Astrocyte of the cerebellum (primary cell): Measurements from ENCODE around the gene ERMP1.

Source experiments
- DNase-seq: peaks from one replicate; pipeline ENCODE4 v3.0.0-alpha.2; 2011; ENCODE audit warnings: low read depth
- H3K4me3 ChIP-seq: 2 replicates; pipeline ENCODE4 v1.5.1; 2011; ENCODE audit warnings: mild to moderate bottlenecking, low read depth, low read length, moderate library complexity
- in situ Hi-C: cut with HindIII; loops from 2 replicates; pipeline ENCODE4 v1.10.0; 2017; ENCODE audit warnings: low sequenced_read_pairs
- TF ChIP-seq, protein P1 (sequence below): IDR thresholded peaks from 2 replicates; pipeline ENCODE4 v1.5.1; 2012; ENCODE audit warnings: low read length, low read depth, moderate library complexity, mild to moderate bottlenecking; ENCODE audit errors: missing control alignments

The ERMP1 gene

GRCh38 chr9:5846501-5846921 lies 13.6 kb upstream of the ERMP1 start:
- in situ Hi-C loops = no loop called here
- no peak overlapping the region for H3K4me3 ChIP-seq
- TF ChIP-seq, protein P1, sequence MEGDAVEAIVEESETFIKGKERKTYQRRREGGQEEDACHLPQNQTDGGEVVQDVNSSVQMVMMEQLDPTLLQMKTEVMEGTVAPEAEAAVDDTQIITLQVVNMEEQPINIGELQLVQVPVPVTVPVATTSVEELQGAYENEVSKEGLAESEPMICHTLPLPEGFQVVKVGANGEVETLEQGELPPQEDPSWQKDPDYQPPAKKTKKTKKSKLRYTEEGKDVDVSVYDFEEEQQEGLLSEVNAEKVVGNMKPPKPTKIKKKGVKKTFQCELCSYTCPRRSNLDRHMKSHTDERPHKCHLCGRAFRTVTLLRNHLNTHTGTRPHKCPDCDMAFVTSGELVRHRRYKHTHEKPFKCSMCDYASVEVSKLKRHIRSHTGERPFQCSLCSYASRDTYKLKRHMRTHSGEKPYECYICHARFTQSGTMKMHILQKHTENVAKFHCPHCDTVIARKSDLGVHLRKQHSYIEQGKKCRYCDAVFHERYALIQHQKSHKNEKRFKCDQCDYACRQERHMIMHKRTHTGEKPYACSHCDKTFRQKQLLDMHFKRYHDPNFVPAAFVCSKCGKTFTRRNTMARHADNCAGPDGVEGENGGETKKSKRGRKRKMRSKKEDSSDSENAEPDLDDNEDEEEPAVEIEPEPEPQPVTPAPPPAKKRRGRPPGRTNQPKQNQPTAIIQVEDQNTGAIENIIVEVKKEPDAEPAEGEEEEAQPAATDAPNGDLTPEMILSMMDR = no peak
- DNase-seq = no peak

GRCh38 chr9:5846096-5846495 lies 13.2 kb upstream of the ERMP1 start:
- no peak for DNase-seq
- in situ Hi-C loops = no loop called here
- no peak overlapping the region for H3K4me3 ChIP-seq
- TF ChIP-seq, protein P1 = no peak

DNA sequence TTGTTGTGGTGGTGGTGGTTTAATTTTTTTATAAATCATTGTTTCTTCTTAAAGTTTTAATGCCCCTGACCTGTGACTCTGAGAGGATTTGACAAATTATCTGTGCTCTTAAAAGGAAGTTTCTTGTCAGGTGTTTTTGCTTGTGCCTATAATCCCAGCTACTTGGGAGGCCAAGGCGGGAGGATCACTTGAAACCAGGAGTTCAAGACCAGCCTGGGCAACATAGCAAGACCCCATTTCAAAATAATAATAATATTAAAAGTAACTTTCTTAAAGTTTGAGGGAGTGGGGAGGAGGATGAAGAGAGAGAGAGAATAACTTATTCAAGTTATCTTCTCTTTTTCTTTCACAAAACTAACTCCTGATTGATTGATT lies 12.2 kb upstream of the ERMP1 start:
- TF ChIP-seq, protein P1 = no peak
- in situ Hi-C loops = no loop called here
- no peak for DNase-seq
- no peak overlapping the region for H3K4me3 ChIP-seq

DNA sequence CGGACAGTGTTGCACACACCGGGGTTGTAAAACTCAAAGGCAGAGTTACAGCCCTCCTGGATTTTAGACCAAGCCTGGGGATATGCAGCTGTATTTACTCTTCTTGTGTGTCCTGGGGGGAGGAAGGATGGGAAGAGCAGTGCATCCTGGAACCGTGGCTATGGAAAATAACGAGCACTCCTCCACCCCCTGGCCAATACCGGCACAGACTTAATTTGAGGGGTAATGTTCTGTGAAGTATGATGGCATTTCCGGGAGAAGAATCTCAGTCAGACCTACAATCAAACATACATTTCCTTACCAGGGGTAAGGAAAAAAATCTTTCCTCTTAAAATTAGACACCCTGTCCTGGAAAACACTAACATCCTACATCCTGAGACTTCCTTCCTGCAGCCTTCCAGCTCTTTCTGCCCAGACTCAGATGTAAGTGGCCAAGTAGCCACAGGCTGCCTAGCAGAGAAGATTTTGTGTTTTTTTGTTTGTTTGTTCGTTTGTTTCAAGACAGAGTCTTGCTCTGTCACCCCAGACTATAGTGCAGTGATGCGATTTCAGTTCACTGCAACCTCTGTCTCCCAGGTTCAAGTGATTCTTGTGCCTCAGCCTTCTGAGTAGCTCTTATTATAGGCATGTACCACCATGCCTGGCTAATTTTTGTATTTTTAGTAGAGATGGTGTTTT lies 11.0 kb upstream of the ERMP1 start:
- no peak overlapping the region for H3K4me3 ChIP-seq
- no peak for DNase-seq
- in situ Hi-C loops = no loop called here
- TF ChIP-seq, protein P1 = no peak

- no peak for DNase-seq
- TF ChIP-seq, protein P1 = no peak
- no peak overlapping the region for H3K4me3 ChIP-seq
- in situ Hi-C loops = no loop called here
Measured at GRCh38 chr9:5842929-5843793, 10.2 kb upstream of the ERMP1 start.

GRCh38 chr9:5841771-5842573 lies 9.1 kb upstream of the ERMP1 start:
- in situ Hi-C loops = no loop called here
- DNase-seq = no peak
- TF ChIP-seq, protein P1 = no peak
- no peak overlapping the region for H3K4me3 ChIP-seq
